GM20000 (cell line): Measurements from ENCODE around the gene PCDHGB2.
"Not testable (repeated sequence)": the region's sequence is repeated elsewhere in the genome, so short reads cannot be mapped to it uniquely, and the experiment has no call there.

ENCODE experiments used
- DNase-seq: peaks from one replicate; pipeline ENCODE4 v3.0.0; 2012; ENCODE audit warnings: low spot score
- CTCF ChIP-seq: IDR thresholded peaks from 2 replicates; pipeline ENCODE4 v1.5.1; 2012; ENCODE audit warnings: mild to moderate bottlenecking, control low read depth; ENCODE audit errors: extremely low read depth, missing control alignments

Gene PCDHGB2

DNA sequence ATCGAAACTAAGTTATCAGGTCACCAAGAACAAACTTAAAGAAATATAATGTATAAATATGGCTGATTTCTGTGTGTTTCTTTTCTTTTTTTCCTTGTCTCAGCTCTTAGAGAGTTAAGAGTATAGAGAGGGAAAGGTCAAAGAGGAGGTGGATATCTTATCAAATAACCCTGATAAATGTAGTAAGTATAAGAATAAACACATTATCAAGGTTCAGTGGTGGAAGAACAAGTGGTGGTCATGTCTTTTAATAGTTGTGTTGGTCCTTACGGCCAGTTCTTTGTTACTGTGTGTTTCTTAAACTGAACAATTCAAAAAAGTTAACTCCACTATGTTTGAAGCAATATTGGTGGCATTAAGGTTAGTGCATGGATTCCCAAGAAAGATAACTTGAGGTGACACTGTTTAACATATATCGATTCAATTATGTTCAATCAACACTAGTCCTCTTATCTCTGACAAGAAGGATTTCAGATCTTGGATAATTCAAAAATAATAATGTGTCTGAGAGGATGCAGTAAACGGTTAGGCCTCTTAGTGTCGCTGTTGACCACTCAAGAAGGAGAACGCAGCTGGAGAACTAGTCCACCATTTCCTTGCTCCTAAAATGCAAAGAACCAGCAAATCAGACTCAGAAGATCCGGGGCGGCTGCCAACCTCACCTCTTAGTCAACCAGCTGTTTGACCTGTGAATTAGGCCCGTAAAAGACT is 16.4 kb upstream of the PCDHGB2 start, which contains the start of gene PCDHGA3:
Gene PCDHGA3, plus strand, starts transcription at position 588 of the 711 bp plus-strand sequence. CDS start 205 bp downstream, outside the sequence.
- DNase-seq = peak; percentile 69
- TF ChIP-seq CTCF = peak; percentile 3

GRCh38 chr5:141343953-141344463 is 15.8 kb upstream of the PCDHGB2 start:
- no peak for DNase-seq
- TF ChIP-seq CTCF = no peak

DNA sequence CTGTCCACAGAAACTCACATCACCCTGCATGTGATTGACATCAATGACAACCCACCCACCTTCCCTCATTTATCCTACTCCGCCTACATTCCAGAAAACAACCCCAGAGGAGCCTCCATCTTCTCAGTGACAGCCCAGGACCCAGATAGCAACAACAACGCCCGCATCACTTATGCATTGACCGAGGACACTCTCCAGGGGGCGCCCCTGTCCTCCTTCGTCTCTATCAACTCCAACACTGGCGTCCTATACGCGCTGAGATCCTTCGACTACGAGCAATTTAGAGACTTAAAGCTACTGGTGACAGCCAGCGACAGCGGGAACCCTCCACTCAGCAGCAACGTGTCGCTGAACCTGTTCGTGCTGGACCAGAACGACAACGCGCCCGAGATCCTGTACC is 14.5 kb upstream of the PCDHGB2 start:
- no peak for TF ChIP-seq CTCF
- DNase-seq = no peak

DNA sequence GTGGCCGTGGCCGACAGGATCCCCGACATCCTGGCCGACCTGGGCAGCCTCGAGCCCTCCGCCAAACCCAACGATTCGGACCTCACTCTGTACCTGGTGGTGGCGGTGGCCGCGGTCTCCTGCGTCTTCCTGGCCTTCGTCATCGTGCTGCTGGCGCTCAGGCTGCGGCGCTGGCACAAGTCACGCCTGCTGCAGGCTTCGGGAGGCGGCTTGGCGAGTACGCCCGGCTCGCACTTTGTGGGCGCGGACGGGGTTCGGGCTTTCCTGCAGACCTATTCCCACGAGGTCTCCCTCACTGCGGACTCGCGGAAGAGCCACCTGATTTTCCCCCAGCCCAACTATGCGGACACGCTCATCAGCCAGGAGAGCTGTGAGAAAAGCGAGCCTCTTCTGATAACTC is 13.8 kb upstream of the PCDHGB2 start:
- not testable (repeated sequence) for DNase-seq

DNA sequence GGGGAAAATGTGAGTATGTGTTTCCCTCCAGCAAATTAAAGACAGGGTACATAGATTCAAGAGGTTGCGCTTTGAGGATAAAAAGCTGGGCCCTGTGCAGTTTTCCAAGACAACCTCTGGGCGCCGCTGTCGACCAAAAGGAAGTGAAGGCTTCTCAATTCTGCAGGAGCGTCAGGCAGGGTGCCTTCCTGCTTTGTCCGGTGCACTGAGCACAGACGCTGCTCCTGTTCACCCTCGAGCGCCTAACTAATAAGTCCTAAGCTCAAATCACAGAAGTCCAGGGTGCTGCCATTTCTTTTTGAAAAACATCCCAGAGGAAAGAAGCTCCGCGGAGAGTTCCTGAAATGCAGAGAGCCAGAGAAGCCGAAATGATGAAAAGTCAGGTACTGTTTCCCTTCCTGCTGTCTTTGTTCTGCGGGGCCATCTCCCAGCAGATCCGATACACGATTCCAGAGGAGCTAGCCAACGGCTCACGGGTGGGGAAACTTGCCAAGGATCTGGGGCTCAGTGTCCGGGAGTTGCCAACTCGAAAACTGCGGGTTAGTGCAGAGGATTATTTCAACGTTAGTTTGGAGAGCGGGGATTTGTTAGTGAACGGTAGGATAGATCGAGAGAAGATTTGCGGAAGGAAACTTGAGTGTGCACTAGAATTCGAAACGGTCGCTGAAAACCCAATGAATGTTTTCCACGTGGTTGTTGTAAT is 9.7 kb upstream of the PCDHGB2 start, which contains the start of gene PCDHGB1:
Gene PCDHGB1, plus strand, starts transcription at position 183 of the 703 bp plus-strand sequence. Its CDS starts 162 bp downstream, at position 345.
- TF ChIP-seq CTCF = peak; percentile 67

DNA sequence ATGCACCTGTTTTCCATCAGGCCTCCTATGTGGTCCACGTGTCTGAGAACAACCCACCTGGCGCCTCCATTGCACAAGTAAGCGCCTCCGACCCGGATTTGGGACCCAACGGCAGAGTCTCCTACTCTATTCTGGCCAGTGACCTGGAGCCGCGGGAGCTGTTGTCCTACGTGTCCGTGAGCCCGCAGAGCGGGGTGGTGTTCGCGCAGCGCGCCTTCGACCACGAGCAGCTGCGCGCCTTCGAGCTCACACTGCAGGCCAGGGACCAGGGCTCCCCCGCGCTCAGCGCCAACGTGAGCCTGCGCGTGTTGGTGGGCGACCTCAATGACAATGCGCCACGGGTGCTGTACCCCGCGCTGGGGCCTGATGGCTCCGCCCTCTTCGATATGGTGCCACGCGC is 8.2 kb upstream of the PCDHGB2 start:
- no peak for TF ChIP-seq CTCF
- DNase-seq = no peak

More for the DNA sequence above, 9.7 kb upstream of the PCDHGB2 start, which contains the start of gene PCDHGB1:
- DNase-seq = peak; percentile 85

GRCh38 chr5:141354900-141355469 is 4.8 kb upstream of the PCDHGB2 start, which contains the start of gene PCDHGA4:
Gene PCDHGA4, plus strand, starts transcription at chr5:141355021. Its CDS starts 87 bp downstream, at chr5:141355108.
- no peak for DNase-seq
- TF ChIP-seq CTCF = peak; percentile 13
